GM12878 (cell line): ENCODE measurements around the gene HCFC1R1. TPM values are rescaled to one million over a fixed set of nuclear protein-coding genes. Genes with fewer than 3 reads are reported as not detected.

Experiments
- ATAC-seq: fragments of 200-7000 bp; cut with Tn5 transposase; 3 replicates; pipeline ENCODE4 v1.9.1; 2020; ENCODE audit warnings: mild to moderate bottlenecking, moderate library complexity
- BruUV-seq: library from RNA; stranded (reverse); fragments of 400-500 nt; replicated peaks from 2 replicates; lab custom pipeline; 2021; lab: Mats Ljungman, UMichigan
- CTCF ChIA-PET: fragments of 300-600 bp; sonication (Branson Sonifier 250); formaldehyde crosslinking; extraction: SDS; loops from one replicate; lab custom pipeline; 2021; ENCODE audit warnings: inconsistent platforms; lab: Yijun Ruan, JAX
- POLR2A ChIA-PET: fragments of 350-600 bp; formaldehyde crosslinking; extraction: SDS; loops from one replicate; lab custom pipeline; 2021; ENCODE audit warnings: inconsistent platforms; lab: Charles Lee
- RAD21 ChIA-PET: fragments of 300-600 bp; sonication (Branson Sonifier 250); formaldehyde crosslinking; loops from one replicate; lab custom pipeline; 2023; ENCODE audit warnings: antibody characterized with exemption; ENCODE audit not compliant: unreplicated experiment; lab: Charles Lee
- SMC1A ChIA-PET: fragments of 300-600 bp; sonication (Branson Sonifier 250); formaldehyde crosslinking; loops from one replicate; lab custom pipeline; 2023; ENCODE audit not compliant: unreplicated experiment, uncharacterized antibody; lab: Charles Lee
- DNase-seq: peaks from one replicate; pipeline ENCODE4 v3.0.0-alpha.2; 2011; ENCODE audit warnings: low read depth, low spot score
- FAIRE-seq: peaks from 3 replicates; lab custom pipeline; 2011; peaks lifted over from hg19 to GRCh38; lab: Jason Lieb, UNC
- H2AFZ ChIP-seq: 2 replicates; pipeline ENCODE4 v1.6.0; 2011; ENCODE audit warnings: low read depth, low read length, control low read depth; ENCODE audit not compliant: control insufficient read depth
- H3K27ac ChIP-seq: 2 replicates; pipeline ENCODE4 v1.5.1; 2011; ENCODE audit warnings: control low read depth; ENCODE audit not compliant: control insufficient read depth, insufficient read depth
- H3K27me3 ChIP-seq, 2 experiments: replicated peaks in 1 of 2; 2 replicates each; pipeline versions ENCODE4 v1.6.0 to v1.6.1; 2011; ENCODE audit warnings: low read length in 1 of 2; ENCODE audit not compliant: control insufficient read depth in 2 of 2, insufficient read depth in 2 of 2
- H3K36me3 ChIP-seq, 2 experiments: 2 replicates each; pipeline ENCODE4 v1.5.1; 2011; ENCODE audit warnings: low read length in 1 of 2; ENCODE audit not compliant: control insufficient read depth in 2 of 2, insufficient read depth in 2 of 2
- H3K4me1 ChIP-seq: 2 replicates; pipeline ENCODE4 v1.6.1; 2011; ENCODE audit warnings: mild to moderate bottlenecking, low read length, moderate library complexity, mixed read lengths; ENCODE audit not compliant: control insufficient read depth, insufficient read depth
- H3K4me2 ChIP-seq: 2 replicates; pipeline ENCODE4 v1.6.0; 2011; ENCODE audit warnings: control low read depth; ENCODE audit not compliant: control insufficient read depth, insufficient read depth
- H3K4me3 ChIP-seq: fragments of 200-600 bp; sonication (generic); 2 replicates; pipeline ENCODE4 v1.5.1; 2016
- H3K79me2 ChIP-seq: 2 replicates; pipeline ENCODE4 v1.6.0; 2011; ENCODE audit warnings: low read length; ENCODE audit not compliant: control insufficient read depth, insufficient read depth
- H3K9ac ChIP-seq: 2 replicates; pipeline ENCODE4 v1.8.0; 2011; ENCODE audit warnings: low read length, control low read depth, mixed read lengths; ENCODE audit not compliant: control insufficient read depth, insufficient read depth
- H3K9me3 ChIP-seq: replicated peaks from 3 replicates; pipeline ENCODE4 v1.5.1; 2011; ENCODE audit warnings: mild to moderate bottlenecking, low read length; ENCODE audit not compliant: control insufficient read depth, insufficient read depth
- H4K20me1 ChIP-seq: 2 replicates; pipeline ENCODE4 v1.6.0; 2011; ENCODE audit not compliant: control insufficient read depth, insufficient read depth
- MEF2B ChIP-seq: fragments of 450-650 bp; IDR thresholded peaks from 2 replicates; pipeline ENCODE4 v1.6.1; 2018; ENCODE audit warnings: mild to moderate bottlenecking, moderate library complexity; ENCODE audit not compliant: partially characterized antibody, poor library complexity, severe bottlenecking
- MTA2 ChIP-seq: fragments of 450-650 bp; IDR thresholded peaks from 2 replicates; pipeline ENCODE4 v1.6.1; 2016; ENCODE audit warnings: low read depth, mild to moderate bottlenecking, moderate library complexity
- PAX8 ChIP-seq: fragments of 450-650 bp; IDR thresholded peaks from 2 replicates; pipeline ENCODE4 v1.6.1; 2017; ENCODE audit warnings: mild to moderate bottlenecking, moderate library complexity
- POLR2AphosphoS5 ChIP-seq: IDR thresholded peaks from 2 replicates; pipeline ENCODE4 v1.6.1; 2011; ENCODE audit warnings: mild to moderate bottlenecking, low read length, inconsistent platforms
- ZSCAN29 ChIP-seq: fragments of 450-650 bp; IDR thresholded peaks from 2 replicates; pipeline ENCODE4 v1.6.1; 2017; ENCODE audit warnings: mild to moderate bottlenecking, moderate library complexity
- WGBS: methylation state at CpG from one replicate; pipeline ENCODE4 v1.1.6; 2016; ENCODE audit warnings: low lambda C conversion rate; ENCODE audit not compliant: insufficient replicate concordance, insufficient coverage; ENCODE audit errors: missing lambda C conversion rate; 5-methylcytosine and 5-hydroxymethylcytosine counted together
- in situ Hi-C: fragments of 300-500 bp; cut with MboI; formaldehyde crosslinking; loops from 9 replicates; pipeline ENCODE4 v1.14.3; 2018; ENCODE audit warnings: mixed read lengths
- intact Hi-C: fragments of 100-400 bp; cut with micrococcal nuclease; formaldehyde crosslinking; loops from one replicate; pipeline ENCODE4 v1.14.2; 2022; ENCODE audit not compliant: unreplicated experiment
- polyA plus RNA-seq, 11 experiments: library from polyadenylated mRNA; depleted of rRNA in 4 of 11; unstranded in 6 of 11; stranded (reverse) in 5 of 11; fragments of >200 nt; fragmentation: Nextera tagmentation in 4 of 11; fragmentation: Illumina TruSeq in 1 of 11; extraction: Ambion mirVana in 4 of 11; extraction: Trizol in 1 of 11; gene quantifications; 1 replicate in 1 of 11; 2 replicates in 10 of 11; pipeline versions ENCODE4 v1.2.1 to v1.2.3, GENCODE V29; 2011 to 2016; ENCODE audit warnings: inconsistent platforms in 2 of 11, missing spikeins in 2 of 11, low read depth in 1 of 11
- total RNA-seq, 4 experiments: library from RNA; depleted of rRNA in 3 of 4; stranded (reverse); fragments of >200 nt in 3 of 4; fragmentation: Illumina TruSeq in 1 of 4; extraction: Trizol in 1 of 4; gene quantifications; 2 replicates each; pipeline versions ENCODE4 v1.2.1 to v1.2.3, GENCODE V29; 2013 to 2021
- TF ChIP-seq, protein P1 (sequence below): fragments of 450-650 bp; IDR thresholded peaks from 2 replicates; pipeline ENCODE4 v1.6.1; 2016; ENCODE audit warnings: mild to moderate bottlenecking, moderate library complexity, borderline replicate concordance
- TF ChIP-seq, protein P2 (sequence below): fragments of 450-650 bp; IDR thresholded peaks from 2 replicates; pipeline ENCODE4 v1.6.1; 2017; ENCODE audit warnings: borderline replicate concordance
- TF ChIP-seq, protein P3 (sequence below): fragments of 450-650 bp; IDR thresholded peaks from 2 replicates; pipeline ENCODE4 v1.6.1; 2017; ENCODE audit warnings: mild to moderate bottlenecking
- TF ChIP-seq, protein P4 (sequence below): IDR thresholded peaks from 2 replicates; pipeline ENCODE4 v1.6.1; 2012; ENCODE audit warnings: improper control_type of control experiment, low read depth, low read length; ENCODE audit not compliant: insufficient replicate concordance

Gene HCFC1R1
- total and polyA plus RNA-seq, 10 of the 15 experiments (the other 5 are each of a cell fraction or from before 2014, with no cell fraction given), result 2.8 to 42.5 (median 20.4) TPM

DNA sequence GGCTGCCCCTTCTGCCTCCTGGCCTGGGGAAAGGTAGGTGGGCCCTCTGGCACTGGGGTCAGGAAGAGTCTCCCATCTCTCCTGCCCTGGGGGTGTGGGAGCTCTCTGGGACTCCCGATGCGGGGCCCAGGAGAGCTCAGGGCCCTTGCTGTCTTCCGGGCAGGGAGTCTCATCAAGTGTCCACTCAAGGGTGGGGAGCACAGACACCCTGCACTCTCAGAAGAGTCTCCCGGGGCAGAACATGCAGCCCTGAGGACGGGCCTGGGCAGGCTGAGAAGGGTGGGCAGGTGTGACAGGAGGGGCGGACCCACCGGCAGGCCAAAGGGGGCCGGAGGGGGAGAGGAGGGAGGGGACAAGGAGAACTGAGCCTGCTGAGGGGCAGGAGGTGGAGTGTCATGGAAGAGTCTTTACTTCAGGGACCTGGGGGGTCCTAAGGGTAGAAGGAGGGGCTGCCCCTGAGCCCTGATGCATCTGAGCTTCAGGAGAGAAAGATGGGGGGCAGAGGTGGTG, 35.1 kb downstream of the HCFC1R1 start (continued):
- TF ChIP-seq, protein P1, sequence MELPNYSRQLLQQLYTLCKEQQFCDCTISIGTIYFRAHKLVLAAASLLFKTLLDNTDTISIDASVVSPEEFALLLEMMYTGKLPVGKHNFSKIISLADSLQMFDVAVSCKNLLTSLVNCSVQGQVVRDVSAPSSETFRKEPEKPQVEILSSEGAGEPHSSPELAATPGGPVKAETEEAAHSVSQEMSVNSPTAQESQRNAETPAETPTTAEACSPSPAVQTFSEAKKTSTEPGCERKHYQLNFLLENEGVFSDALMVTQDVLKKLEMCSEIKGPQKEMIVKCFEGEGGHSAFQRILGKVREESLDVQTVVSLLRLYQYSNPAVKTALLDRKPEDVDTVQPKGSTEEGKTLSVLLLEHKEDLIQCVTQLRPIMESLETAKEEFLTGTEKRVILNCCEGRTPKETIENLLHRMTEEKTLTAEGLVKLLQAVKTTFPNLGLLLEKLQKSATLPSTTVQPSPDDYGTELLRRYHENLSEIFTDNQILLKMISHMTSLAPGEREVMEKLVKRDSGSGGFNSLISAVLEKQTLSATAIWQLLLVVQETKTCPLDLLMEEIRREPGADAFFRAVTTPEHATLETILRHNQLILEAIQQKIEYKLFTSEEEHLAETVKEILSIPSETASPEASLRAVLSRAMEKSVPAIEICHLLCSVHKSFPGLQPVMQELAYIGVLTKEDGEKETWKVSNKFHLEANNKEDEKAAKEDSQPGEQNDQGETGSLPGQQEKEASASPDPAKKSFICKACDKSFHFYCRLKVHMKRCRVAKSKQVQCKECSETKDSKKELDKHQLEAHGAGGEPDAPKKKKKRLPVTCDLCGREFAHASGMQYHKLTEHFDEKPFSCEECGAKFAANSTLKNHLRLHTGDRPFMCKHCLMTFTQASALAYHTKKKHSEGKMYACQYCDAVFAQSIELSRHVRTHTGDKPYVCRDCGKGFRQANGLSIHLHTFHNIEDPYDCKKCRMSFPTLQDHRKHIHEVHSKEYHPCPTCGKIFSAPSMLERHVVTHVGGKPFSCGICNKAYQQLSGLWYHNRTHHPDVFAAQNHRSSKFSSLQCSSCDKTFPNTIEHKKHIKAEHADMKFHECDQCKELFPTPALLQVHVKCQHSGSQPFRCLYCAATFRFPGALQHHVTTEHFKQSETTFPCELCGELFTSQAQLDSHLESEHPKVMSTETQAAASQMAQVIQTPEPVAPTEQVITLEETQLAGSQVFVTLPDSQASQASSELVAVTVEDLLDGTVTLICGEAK, result no peak
- no peak for TF ChIP-seq MTA2

DNA sequence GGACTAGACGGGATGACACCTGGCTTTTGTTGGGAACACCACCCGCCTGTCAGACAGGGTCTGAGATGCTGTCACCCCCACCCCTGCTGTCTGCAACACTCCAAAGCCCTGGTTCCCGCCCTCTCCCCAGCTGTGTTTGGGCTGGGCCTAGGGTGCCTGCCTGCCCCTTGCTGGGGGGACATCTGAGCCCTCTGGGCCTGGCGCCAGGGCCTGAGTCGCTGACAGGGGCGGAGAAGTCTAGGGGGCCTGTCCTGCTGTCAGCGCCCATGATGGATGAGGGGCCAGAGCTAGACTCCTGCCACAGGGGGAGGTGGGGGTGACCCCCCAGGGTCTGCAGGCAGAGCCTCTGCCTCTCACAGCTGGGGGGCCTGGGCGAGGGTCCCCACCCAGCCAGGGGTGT, 35.9 kb downstream of the HCFC1R1 start:
- no TSS peak for BruUV-seq
- no peak for FAIRE-seq
- SMC1A ChIA-PET, result no interaction called here
- no peak for TF ChIP-seq ZSCAN29
- TF ChIP-seq POLR2AphosphoS5, result no peak
- TF ChIP-seq, protein P2, sequence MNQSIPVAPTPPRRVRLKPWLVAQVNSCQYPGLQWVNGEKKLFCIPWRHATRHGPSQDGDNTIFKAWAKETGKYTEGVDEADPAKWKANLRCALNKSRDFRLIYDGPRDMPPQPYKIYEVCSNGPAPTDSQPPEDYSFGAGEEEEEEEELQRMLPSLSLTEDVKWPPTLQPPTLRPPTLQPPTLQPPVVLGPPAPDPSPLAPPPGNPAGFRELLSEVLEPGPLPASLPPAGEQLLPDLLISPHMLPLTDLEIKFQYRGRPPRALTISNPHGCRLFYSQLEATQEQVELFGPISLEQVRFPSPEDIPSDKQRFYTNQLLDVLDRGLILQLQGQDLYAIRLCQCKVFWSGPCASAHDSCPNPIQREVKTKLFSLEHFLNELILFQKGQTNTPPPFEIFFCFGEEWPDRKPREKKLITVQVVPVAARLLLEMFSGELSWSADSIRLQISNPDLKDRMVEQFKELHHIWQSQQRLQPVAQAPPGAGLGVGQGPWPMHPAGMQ, result no peak
- TF ChIP-seq MEF2B, result no peak
- TF ChIP-seq, protein P3, sequence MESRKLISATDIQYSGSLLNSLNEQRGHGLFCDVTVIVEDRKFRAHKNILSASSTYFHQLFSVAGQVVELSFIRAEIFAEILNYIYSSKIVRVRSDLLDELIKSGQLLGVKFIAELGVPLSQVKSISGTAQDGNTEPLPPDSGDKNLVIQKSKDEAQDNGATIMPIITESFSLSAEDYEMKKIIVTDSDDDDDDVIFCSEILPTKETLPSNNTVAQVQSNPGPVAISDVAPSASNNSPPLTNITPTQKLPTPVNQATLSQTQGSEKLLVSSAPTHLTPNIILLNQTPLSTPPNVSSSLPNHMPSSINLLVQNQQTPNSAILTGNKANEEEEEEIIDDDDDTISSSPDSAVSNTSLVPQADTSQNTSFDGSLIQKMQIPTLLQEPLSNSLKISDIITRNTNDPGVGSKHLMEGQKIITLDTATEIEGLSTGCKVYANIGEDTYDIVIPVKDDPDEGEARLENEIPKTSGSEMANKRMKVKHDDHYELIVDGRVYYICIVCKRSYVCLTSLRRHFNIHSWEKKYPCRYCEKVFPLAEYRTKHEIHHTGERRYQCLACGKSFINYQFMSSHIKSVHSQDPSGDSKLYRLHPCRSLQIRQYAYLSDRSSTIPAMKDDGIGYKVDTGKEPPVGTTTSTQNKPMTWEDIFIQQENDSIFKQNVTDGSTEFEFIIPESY, result no peak
- TF ChIP-seq, protein P4, sequence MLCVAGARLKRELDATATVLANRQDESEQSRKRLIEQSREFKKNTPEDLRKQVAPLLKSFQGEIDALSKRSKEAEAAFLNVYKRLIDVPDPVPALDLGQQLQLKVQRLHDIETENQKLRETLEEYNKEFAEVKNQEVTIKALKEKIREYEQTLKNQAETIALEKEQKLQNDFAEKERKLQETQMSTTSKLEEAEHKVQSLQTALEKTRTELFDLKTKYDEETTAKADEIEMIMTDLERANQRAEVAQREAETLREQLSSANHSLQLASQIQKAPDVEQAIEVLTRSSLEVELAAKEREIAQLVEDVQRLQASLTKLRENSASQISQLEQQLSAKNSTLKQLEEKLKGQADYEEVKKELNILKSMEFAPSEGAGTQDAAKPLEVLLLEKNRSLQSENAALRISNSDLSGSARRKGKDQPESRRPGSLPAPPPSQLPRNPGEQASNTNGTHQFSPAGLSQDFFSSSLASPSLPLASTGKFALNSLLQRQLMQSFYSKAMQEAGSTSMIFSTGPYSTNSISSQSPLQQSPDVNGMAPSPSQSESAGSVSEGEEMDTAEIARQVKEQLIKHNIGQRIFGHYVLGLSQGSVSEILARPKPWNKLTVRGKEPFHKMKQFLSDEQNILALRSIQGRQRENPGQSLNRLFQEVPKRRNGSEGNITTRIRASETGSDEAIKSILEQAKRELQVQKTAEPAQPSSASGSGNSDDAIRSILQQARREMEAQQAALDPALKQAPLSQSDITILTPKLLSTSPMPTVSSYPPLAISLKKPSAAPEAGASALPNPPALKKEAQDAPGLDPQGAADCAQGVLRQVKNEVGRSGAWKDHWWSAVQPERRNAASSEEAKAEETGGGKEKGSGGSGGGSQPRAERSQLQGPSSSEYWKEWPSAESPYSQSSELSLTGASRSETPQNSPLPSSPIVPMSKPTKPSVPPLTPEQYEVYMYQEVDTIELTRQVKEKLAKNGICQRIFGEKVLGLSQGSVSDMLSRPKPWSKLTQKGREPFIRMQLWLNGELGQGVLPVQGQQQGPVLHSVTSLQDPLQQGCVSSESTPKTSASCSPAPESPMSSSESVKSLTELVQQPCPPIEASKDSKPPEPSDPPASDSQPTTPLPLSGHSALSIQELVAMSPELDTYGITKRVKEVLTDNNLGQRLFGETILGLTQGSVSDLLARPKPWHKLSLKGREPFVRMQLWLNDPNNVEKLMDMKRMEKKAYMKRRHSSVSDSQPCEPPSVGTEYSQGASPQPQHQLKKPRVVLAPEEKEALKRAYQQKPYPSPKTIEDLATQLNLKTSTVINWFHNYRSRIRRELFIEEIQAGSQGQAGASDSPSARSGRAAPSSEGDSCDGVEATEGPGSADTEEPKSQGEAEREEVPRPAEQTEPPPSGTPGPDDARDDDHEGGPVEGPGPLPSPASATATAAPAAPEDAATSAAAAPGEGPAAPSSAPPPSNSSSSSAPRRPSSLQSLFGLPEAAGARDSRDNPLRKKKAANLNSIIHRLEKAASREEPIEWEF, result no peak
- no peak for TF ChIP-seq PAX8

More for the DNA sequence above, 35.9 kb downstream of the HCFC1R1 start:
- no peaks in the 10 kb centered on the region for H3K4me1 ChIP-seq
- ATAC-seq (no peak), DNase-seq (no peak)
- intact Hi-C loops, result no loop called here
- H2AFZ ChIP-seq, result no peak overlapping the region
- no peaks in the 10 kb centered on the region for H3K9me3 ChIP-seq
- no peak overlapping the region for H3K9ac ChIP-seq
- ChIA-PET CTCF (no interaction called here), POLR2A (no interaction called here), RAD21 (no interaction called here)
- H3K36me3 ChIP-seq, result no peaks in the 10 kb centered on the region
- H3K4me3 ChIP-seq, result no peak overlapping the region
- H3K79me2 ChIP-seq, result no peaks in the 10 kb centered on the region
- no peaks in the 10 kb centered on the region for H4K20me1 ChIP-seq
- no peak overlapping the region for H3K27ac ChIP-seq
- in situ Hi-C loops, result no loop called here
- peaks cover 2 to 4% of the 10 kb centered on the region in 2 experiments; a peak in 2 of 4 replicates for H3K27me3 ChIP-seq
- H3K4me2 ChIP-seq, result no peak overlapping the region
- 50% methylated on average over 8 of the region's 8 CpGs for WGBS
